Esophagus muscularis mucosa (tissue), 4 donors: Measurements from ENCODE around the gene S100A13.

Experiments used
- EP300 ChIP-seq: sonication (generic); formaldehyde crosslinking; IDR thresholded peaks from one replicate; pipeline ENCODE4 v1.6.1; 2017; ENCODE audit warnings: antibody characterized with exemption
- POLR2A ChIP-seq: fragments of 450-650 bp; IDR thresholded peaks from one replicate; pipeline ENCODE4 v1.6.1; 2017; ENCODE audit warnings: antibody characterized with exemption, moderate library complexity, mild to moderate bottlenecking, low read depth
- POLR2AphosphoS5 ChIP-seq, 2 donors: sonication (generic); formaldehyde crosslinking; IDR thresholded peaks; one replicate each; pipeline ENCODE4 v1.6.1; 2017; ENCODE audit warnings: antibody characterized with exemption in 2 of 2
- TF ChIP-seq, protein P1 (sequence below), 3 experiments: fragments of 200-600 bp in 2 of 3; fragments of 450-650 bp in 1 of 3; sonication (generic) in 2 of 3; IDR thresholded peaks; one replicate each; pipeline ENCODE4 v1.5.1; 2017 to 2019; ENCODE audit warnings: antibody characterized with exemption in 3 of 3, mild to moderate bottlenecking in 2 of 3, moderate library complexity in 1 of 3

DNA sequence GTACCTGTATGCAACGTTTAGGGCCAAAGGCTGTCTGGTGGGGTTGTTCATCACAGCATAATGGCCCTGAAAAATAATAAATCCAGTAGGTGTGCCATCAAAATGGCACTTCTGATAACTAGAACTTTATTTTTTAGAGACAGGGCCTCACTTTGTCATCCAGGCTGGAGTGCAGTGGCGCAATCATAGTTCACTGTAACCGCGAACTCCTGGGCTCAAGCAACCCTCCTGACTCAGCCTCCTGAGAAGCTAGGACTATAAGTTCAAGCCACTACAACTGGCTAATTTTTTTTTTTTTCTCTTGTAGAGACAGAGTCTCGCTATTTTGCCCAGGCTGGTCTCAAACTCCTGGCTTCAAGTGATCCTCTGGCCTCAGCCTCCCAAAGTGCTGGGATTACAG is 35.9 kb upstream of the S100A13 start:
- TF ChIP-seq, protein P1, sequence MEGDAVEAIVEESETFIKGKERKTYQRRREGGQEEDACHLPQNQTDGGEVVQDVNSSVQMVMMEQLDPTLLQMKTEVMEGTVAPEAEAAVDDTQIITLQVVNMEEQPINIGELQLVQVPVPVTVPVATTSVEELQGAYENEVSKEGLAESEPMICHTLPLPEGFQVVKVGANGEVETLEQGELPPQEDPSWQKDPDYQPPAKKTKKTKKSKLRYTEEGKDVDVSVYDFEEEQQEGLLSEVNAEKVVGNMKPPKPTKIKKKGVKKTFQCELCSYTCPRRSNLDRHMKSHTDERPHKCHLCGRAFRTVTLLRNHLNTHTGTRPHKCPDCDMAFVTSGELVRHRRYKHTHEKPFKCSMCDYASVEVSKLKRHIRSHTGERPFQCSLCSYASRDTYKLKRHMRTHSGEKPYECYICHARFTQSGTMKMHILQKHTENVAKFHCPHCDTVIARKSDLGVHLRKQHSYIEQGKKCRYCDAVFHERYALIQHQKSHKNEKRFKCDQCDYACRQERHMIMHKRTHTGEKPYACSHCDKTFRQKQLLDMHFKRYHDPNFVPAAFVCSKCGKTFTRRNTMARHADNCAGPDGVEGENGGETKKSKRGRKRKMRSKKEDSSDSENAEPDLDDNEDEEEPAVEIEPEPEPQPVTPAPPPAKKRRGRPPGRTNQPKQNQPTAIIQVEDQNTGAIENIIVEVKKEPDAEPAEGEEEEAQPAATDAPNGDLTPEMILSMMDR (IDR thresholded peaks at IDR 0.05) = no peak
- TF ChIP-seq POLR2A (no peak), POLR2AphosphoS5 (IDR thresholded peaks at IDR 0.05) (no peak), EP300 (no peak)
